Activated CD8-positive, alpha-beta memory T cell treated with anti-CD3 and anti-CD28 coated beads for 4 hours (primary cell): ENCODE results near the gene C3orf18.
"Not testable (repeated sequence)": the region's sequence is repeated elsewhere in the genome, so short reads cannot be mapped to it uniquely, and the experiment has no call there.

Experiments used
- DNase-seq, 2 donors: peaks; one replicate each; pipeline ENCODE4 v3.0.0-alpha.2; 2020; ENCODE audit warnings: low read depth in 2 of 2

The C3orf18 gene

DNA sequence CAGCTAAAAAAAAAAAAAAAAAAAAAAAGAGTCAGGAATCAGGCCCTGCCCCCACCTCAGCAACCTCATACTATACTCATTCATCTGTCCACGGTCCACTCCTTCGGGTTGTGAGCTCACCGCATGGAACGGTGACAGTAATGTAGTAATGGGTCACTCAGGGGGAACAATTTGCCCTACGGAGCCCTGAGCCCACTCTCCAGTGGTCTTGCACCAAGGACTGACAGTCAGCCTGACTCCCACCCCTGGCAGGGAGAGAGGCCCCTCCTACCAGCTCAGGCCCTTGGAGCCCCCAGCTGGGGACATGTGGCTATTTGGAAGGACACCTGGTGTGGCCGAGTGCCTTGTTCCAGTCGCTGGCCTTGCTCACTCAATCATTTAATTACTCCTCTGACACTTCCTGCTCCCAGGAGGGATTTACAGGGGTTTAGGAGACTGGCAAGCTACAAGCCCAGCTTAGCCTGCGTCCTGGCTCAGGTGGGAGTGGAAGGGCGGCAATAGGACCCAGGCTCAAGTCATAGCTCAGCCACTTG, 44.2 kb downstream of the C3orf18 start:
- DNase-seq = no peak

DNA sequence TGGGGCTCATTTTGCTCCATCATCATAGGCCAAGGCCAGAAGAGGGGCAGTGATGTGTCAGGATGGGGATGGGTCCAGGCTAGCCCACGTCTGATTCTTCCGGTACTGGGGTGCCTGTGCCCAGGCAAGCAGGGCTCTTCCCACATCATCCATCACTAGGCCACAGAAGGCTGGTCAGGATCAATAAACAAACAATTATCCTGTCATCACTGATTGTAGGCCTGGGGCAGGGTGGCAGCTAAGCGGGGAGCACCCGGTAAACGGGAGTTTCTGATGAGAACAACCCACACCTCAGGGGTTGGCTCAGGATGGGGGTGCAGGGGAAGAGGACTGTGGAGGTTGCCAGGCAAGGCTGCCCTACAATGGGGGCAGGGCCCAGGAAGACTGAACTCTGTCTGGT, 46.0 kb downstream of the C3orf18 start:
- DNase-seq = no peak

- DNase-seq = no peak
Measured at GRCh38 chr3:50520849-50521248, 46.7 kb downstream of the C3orf18 start.

DNA sequence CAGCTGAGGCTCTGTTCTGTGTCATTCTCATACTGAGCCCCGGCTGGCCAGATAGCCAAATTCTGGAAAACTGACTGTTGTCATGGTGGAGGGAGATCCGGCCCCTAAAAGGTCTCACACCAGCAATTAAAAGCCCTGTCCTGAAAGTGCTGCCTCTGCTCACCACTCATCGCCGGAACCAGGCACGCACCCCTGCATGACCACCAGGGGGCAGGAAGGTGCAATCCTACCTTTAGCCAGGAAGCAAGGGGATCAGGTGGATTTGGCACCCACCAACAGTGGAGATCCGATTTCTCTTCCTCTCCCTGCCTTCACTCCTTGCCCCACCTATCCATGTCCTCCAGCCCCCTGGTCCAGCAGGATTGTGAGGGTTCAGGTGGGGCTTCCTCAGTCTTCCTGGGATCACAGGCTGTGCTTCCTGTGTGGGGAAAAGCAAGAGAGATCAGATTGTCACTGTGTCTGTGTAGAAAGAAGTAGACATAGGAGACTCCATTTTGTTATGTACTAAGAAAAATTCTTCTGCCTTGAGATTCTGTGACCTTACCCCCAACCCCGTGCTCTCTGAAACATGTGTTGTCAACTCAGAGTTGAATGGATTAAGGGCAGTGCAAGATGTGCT, 48.0 kb downstream of the C3orf18 start:
- peak; percentile 35 to 46 for DNase-seq

DNA sequence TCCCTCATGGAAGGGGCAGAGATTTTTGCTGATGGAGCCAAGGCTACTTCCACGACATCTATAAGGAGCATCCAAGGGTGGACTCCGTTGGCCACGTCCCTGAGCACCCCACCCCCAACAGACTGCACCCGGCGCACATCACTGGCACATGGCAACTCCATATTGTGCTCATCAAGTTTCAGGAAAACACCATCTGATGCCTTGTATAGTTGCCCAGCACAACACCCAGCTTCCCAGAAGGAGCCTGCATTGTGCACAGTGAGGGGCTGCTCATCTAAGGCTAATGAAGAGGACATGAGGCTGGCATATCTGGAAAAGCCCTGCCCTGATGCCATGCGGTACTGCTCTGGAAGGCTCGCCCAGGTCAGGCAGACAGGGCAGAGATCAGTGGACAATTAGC, 49.1 kb downstream of the C3orf18 start:
- DNase-seq = no peak

GRCh38 chr3:50517721-50518206, 49.8 kb downstream of the C3orf18 start:
- DNase-seq = no peak

GRCh38 chr3:50516440-50516871, 51.1 kb downstream of the C3orf18 start:
- no peak for DNase-seq

- no peak for DNase-seq
Measured at GRCh38 chr3:50515565-50516439, 51.7 kb downstream of the C3orf18 start.

- DNase-seq = not testable (repeated sequence)
Measured at GRCh38 chr3:50512908-50513307, 54.6 kb downstream of the C3orf18 start.

GRCh38 chr3:50512131-50512530, 55.4 kb downstream of the C3orf18 start:
- no peak for DNase-seq

DNA sequence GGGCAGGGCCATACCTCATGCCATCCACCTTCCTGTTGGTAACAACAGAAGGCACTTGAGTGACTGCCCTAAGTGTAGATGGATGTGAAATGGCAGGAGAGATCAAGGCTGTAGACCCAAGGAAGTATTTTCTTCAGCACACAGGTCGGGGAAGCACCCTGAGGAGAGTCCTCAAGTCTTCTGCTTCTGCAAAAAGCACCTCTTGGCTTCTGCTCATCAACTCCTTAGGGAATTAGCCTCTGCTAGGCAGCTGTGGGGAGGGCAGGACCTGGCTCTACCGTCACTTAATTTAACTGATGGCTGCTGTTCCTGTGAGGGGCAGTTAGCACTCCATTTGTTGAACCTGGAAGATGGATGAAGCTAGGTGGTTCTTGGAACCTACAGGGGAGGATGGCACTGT, 57.2 kb downstream of the C3orf18 start:
- no peak for DNase-seq

DNA sequence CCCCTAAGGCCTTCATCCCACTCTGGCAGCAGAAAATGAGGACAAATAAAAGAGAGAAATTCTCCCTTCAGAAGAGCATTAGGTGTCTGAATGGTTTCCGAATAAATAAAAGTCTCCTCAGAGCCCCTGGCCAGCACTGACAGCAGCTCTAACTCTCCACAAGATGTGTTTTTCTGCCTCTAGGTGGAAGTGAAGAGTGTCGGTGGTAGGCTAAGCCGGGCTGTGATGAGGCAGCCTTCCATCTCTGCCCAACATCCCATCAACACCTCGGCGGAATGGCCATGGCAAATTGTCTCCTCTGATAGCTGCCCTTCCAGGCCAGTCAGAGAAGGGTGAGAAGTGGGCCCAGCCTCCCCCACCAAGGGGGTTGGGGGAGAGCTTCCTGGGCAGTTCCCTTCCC, 57.8 kb downstream of the C3orf18 start:
- no peak for DNase-seq

- no peak for DNase-seq
Measured at GRCh38 chr3:50508821-50509220, 58.7 kb downstream of the C3orf18 start.
